ENCODE results near the gene MAN1A1.

The MAN1A1 gene

DNA sequence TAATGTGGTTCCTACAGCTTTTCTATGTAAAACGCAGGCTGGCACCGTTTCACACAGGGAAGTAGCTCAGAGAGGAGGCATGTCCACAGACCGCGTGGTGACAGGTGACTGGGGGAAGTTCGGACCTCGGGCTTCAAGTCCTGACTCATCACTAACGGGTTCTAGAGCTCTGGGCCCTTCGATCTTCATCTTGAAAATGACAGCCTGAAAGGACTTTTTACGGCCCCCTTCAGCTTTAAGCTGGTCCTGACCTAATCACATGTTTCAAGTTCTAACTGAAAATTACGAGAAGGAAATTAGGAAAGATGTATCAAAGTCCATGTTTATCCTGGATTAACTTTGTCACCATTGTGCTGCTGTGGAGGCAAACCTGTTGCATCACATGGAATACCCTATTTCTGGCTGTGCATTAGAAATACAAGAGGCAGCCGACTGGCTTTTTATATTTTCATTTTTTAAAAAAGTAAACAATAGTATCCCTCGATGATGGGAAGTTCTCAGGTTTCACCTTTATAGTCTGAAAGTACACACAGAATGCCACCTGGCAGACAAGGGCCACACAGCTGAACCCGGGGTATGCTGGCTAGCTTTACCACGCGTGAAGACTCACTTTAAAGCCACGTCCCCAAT is 2.0 kb downstream of the MAN1A1 start:
- Histone ChIP-seq H3K9me2 (replicated peaks; ENCODE audit: insufficient read depth, low read length) (no peaks in the 10 kb centered on the region), H3F3A (ENCODE audit: insufficient read depth, low read length) (peaks cover 26% of the 10 kb centered on the region), H3K9ac (ENCODE audit: low read length) (peak overlapping the region; percentile 93), H4K20me1 (ENCODE audit: insufficient read depth, low read length) (peaks cover 16% of the 10 kb centered on the region), H3K4me1 (ENCODE audit: low read length) (peaks cover 29% of the 10 kb centered on the region), H3K27ac (ENCODE audit: low read length) (peak overlapping the region; percentile 86), H3K4me3 (ENCODE audit: low read length) (peak overlapping the region; percentile 95), H3K79me2 (ENCODE audit: low read length) (peaks cover 76% of the 10 kb centered on the region), H2AFZ (ENCODE audit: low read length) (peak overlapping the region; percentile 19; the same call in 1 of the 2 replicates), H3K27me3 (replicated peaks; ENCODE audit: insufficient read depth, low read length) (no peaks in the 10 kb centered on the region), H3K9me3 (replicated peaks; ENCODE audit: insufficient read depth, low read length) (no peaks in the 10 kb centered on the region), H3K36me3 (replicated peaks; ENCODE audit: insufficient read depth, low read length) (no peaks in the 10 kb centered on the region; the same call in 1 of the 2 replicates), H3K4me2 (ENCODE audit: low read depth, low read length) (peak overlapping the region; percentile 86)
- peak; percentile 76 for DNase-seq
- TF ChIP-seq EZH2 (optimal IDR thresholded peaks at IDR 0.05; ENCODE audit: low read depth, low read length) (no peak), EZH2phosphoT487 (IDR thresholded peaks at IDR 0.05; ENCODE audit: low read length) (no peak)
- TF ChIP-seq, protein P1, sequence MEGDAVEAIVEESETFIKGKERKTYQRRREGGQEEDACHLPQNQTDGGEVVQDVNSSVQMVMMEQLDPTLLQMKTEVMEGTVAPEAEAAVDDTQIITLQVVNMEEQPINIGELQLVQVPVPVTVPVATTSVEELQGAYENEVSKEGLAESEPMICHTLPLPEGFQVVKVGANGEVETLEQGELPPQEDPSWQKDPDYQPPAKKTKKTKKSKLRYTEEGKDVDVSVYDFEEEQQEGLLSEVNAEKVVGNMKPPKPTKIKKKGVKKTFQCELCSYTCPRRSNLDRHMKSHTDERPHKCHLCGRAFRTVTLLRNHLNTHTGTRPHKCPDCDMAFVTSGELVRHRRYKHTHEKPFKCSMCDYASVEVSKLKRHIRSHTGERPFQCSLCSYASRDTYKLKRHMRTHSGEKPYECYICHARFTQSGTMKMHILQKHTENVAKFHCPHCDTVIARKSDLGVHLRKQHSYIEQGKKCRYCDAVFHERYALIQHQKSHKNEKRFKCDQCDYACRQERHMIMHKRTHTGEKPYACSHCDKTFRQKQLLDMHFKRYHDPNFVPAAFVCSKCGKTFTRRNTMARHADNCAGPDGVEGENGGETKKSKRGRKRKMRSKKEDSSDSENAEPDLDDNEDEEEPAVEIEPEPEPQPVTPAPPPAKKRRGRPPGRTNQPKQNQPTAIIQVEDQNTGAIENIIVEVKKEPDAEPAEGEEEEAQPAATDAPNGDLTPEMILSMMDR (IDR thresholded peaks at IDR 0.05; ENCODE audit: low read length): no peak

GRCh38 chr6:119346936-119347335 is 2.6 kb downstream of the MAN1A1 start:
- peak overlapping the region; percentile 95 for H3K4me3 ChIP-seq (ENCODE audit: low read length)
- TF ChIP-seq EZH2phosphoT487 (IDR thresholded peaks at IDR 0.05; ENCODE audit: low read length) (no peak), EZH2 (optimal IDR thresholded peaks at IDR 0.05; ENCODE audit: low read depth, low read length) (no peak)
- TF ChIP-seq, protein P1 (IDR thresholded peaks at IDR 0.05; ENCODE audit: low read length): no peak
- H3K36me3 ChIP-seq (replicated peaks; ENCODE audit: insufficient read depth, low read length): no peaks in the 10 kb centered on the region; the same call in 1 of the 2 replicates
- no peaks in the 10 kb centered on the region for H3K9me2 ChIP-seq (replicated peaks; ENCODE audit: insufficient read depth, low read length)
- H3K79me2 ChIP-seq (ENCODE audit: low read length): peaks cover 83% of the 10 kb centered on the region
- no peaks in the 10 kb centered on the region for H3K9me3 ChIP-seq (replicated peaks; ENCODE audit: insufficient read depth, low read length)
- H3K4me2 ChIP-seq (ENCODE audit: low read depth, low read length): peak overlapping the region; percentile 86
- peak overlapping the region; percentile 86; the same call in 1 of the 2 replicates for H3K27ac ChIP-seq (ENCODE audit: low read length)
- peaks cover 26% of the 10 kb centered on the region for H3F3A ChIP-seq (ENCODE audit: insufficient read depth, low read length)
- H3K9ac ChIP-seq (ENCODE audit: low read length): peak overlapping the region; percentile 93
- no peaks in the 10 kb centered on the region for H3K27me3 ChIP-seq (replicated peaks; ENCODE audit: insufficient read depth, low read length)
- H4K20me1 ChIP-seq (ENCODE audit: insufficient read depth, low read length): peaks cover 16% of the 10 kb centered on the region
- peaks cover 30% of the 10 kb centered on the region for H3K4me1 ChIP-seq (ENCODE audit: low read length)
- no peak for DNase-seq
- no peak overlapping the region for H2AFZ ChIP-seq (ENCODE audit: low read length)

GRCh38 chr6:119346450-119346849 is 3.1 kb downstream of the MAN1A1 start:
- Histone ChIP-seq H3K27ac (ENCODE audit: low read length) (peak overlapping the region; percentile 86; the same call in 1 of the 2 replicates), H3K36me3 (replicated peaks; ENCODE audit: insufficient read depth, low read length) (no peaks in the 10 kb centered on the region; the same call in 1 of the 2 replicates), H3K4me3 (ENCODE audit: low read length) (peak overlapping the region; percentile 95), H4K20me1 (ENCODE audit: insufficient read depth, low read length) (peaks cover 16% of the 10 kb centered on the region), H3K9me3 (replicated peaks; ENCODE audit: insufficient read depth, low read length) (no peaks in the 10 kb centered on the region), H3K4me1 (ENCODE audit: low read length) (peaks cover 25% of the 10 kb centered on the region), H3K27me3 (replicated peaks; ENCODE audit: insufficient read depth, low read length) (no peaks in the 10 kb centered on the region), H3K4me2 (ENCODE audit: low read depth, low read length) (peak overlapping the region; percentile 86), H3K9me2 (replicated peaks; ENCODE audit: insufficient read depth, low read length) (no peaks in the 10 kb centered on the region), H3F3A (ENCODE audit: insufficient read depth, low read length) (peaks cover 26% of the 10 kb centered on the region), H2AFZ (ENCODE audit: low read length) (no peak overlapping the region), H3K9ac (ENCODE audit: low read length) (peak overlapping the region; percentile 93), H3K79me2 (ENCODE audit: low read length) (peaks cover 88% of the 10 kb centered on the region)
- no peak for DNase-seq
- TF ChIP-seq EZH2 (optimal IDR thresholded peaks at IDR 0.05; ENCODE audit: low read depth, low read length) (no peak), EZH2phosphoT487 (IDR thresholded peaks at IDR 0.05; ENCODE audit: low read length) (no peak)
- TF ChIP-seq, protein P1 (IDR thresholded peaks at IDR 0.05; ENCODE audit: low read length): no peak

All from MM.1S (cell line).